GM21526 (cell line): Measurements from ENCODE around the gene UBQLN3.

Experiments
- ATAC-seq: cut with Tn5 transposase; IDR thresholded peaks from one replicate; pipeline ENCODE4 v1.9.1; 2021; ENCODE audit warnings: moderate library complexity; ENCODE audit not compliant: unreplicated experiment, low FRiP score

The UBQLN3 gene

GRCh38 chr11:5507177-5507932, 2.4 kb downstream of the UBQLN3 start:
- no peak for ATAC-seq

- ATAC-seq = no peak
These were observed 4.3 kb downstream of the UBQLN3 start for GRCh38 chr11:5505363-5506048.

GRCh38 chr11:5504403-5504921, 5.3 kb downstream of the UBQLN3 start:
- ATAC-seq = no peak

- no peak for ATAC-seq
These were observed 9.4 kb downstream of the UBQLN3 start for GRCh38 chr11:5500393-5500801.

- ATAC-seq = no peak
These were observed 10.1 kb downstream of the UBQLN3 start for GRCh38 chr11:5499671-5500070.

- ATAC-seq = no peak
These were observed 20.0 kb downstream of the UBQLN3 start for GRCh38 chr11:5489576-5490357.

- no peak for ATAC-seq
These were observed 20.9 kb downstream of the UBQLN3 start for GRCh38 chr11:5488798-5489399.

- ATAC-seq = no peak
These were observed 21.4 kb downstream of the UBQLN3 start, which contains the start of gene OR52D1 for GRCh38 chr11:5488385-5488784. OR52D1 (plus strand) TSS chr11:5488685; CDS start chr11:5488707, 22 bp downstream.

- no peak for ATAC-seq
These were observed 23.3 kb downstream of the UBQLN3 start for GRCh38 chr11:5486421-5486820.

- no peak for ATAC-seq
These were observed 23.8 kb downstream of the UBQLN3 start for GRCh38 chr11:5486003-5486402.

- ATAC-seq = peak; percentile 85
These were observed 33.5 kb downstream of the UBQLN3 start for GRCh38 chr11:5476186-5476819.

- ATAC-seq = no peak
These were observed 35.8 kb downstream of the UBQLN3 start for GRCh38 chr11:5473921-5474320.

- ATAC-seq = no peak
These were observed 42.2 kb downstream of the UBQLN3 start for GRCh38 chr11:5467527-5467926.

GRCh38 chr11:5460983-5461621, 48.7 kb downstream of the UBQLN3 start:
- ATAC-seq = no peak
